Measurements from ENCODE around the gene TUT1.

GRCh38 chr11:62627713-62628112 is 36.4 kb upstream of the TUT1 start:
- TF ChIP-seq CTCF (IDR thresholded peaks at IDR 0.05) (no peak), POLR2A (IDR thresholded peaks at IDR 0.05) (no peak)

Measured in testis (tissue), 2 donors.